ENCODE measurements around the gene AKIRIN2. TPM values are rescaled to one million over a fixed set of nuclear protein-coding genes. Genes with fewer than 3 reads are reported as not detected.

Gene AKIRIN2
- total and polyA plus RNA-seq, 4 donors: 20.9 to 63.1 (median 50.3) TPM

DNA sequence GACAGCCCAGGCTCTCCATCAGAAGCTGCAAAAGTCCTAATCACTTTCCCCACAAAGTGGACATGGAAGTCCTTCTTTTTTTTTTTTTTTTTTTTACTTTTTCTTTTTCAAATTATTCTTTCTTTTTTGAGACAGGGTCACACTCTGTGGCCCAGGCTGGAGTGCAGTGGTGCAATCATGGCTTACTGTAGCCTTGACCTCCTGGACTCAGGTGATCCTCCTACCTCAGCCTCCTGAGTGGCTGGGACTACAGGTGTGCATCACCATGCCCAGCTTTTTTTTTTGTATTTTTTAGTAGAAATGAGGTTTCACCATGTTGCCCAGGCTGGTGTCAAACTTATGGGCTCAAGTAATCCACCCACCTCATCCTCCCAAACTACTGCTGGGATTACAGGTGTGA lies 29.0 kb upstream of the AKIRIN2 start:
- no peak overlapping the region for H3K9ac ChIP-seq (ENCODE audit: insufficient read depth in 1 of 2, low read length in 2 of 2)

GRCh38 chr6:87729965-87730719 lies 28.1 kb upstream of the AKIRIN2 start:
- peak overlapping the region in 1 of 2 donors; percentile 81 for H3K27ac ChIP-seq (ENCODE audit: low read depth in 1 of 2, low read length in 1 of 2)

More for the DNA sequence above, 29.0 kb upstream of the AKIRIN2 start:
- H3K4me1 ChIP-seq (ENCODE audit: control insufficient read depth in 5 of 5, insufficient read depth in 5 of 5, low read length in 5 of 5): peaks cover 0 to 12% (median 10%) of the 10 kb centered on the region in 5 donors
- DNase-seq: no peak
- no peak overlapping the region for H3K27ac ChIP-seq (ENCODE audit: low read depth in 1 of 2, low read length in 1 of 2)
- no peaks in the 10 kb centered on the region for H3K36me3 ChIP-seq (ENCODE audit: control insufficient read depth in 4 of 4, insufficient read depth in 4 of 4, low read length in 4 of 4)
- no peaks in the 10 kb centered on the region for H3K27me3 ChIP-seq (ENCODE audit: control insufficient read depth in 3 of 3, insufficient read depth in 3 of 3, low read length in 2 of 3)
- H3K4me3 ChIP-seq: no peak overlapping the region
- ATAC-seq (ENCODE audit: insufficient read depth, low FRiP score): no peak
- no peaks in the 10 kb centered on the region for H3K9me3 ChIP-seq (ENCODE audit: control insufficient read depth in 4 of 4, insufficient read depth in 3 of 4, low read length in 3 of 4)
- TF ChIP-seq, protein P1, sequence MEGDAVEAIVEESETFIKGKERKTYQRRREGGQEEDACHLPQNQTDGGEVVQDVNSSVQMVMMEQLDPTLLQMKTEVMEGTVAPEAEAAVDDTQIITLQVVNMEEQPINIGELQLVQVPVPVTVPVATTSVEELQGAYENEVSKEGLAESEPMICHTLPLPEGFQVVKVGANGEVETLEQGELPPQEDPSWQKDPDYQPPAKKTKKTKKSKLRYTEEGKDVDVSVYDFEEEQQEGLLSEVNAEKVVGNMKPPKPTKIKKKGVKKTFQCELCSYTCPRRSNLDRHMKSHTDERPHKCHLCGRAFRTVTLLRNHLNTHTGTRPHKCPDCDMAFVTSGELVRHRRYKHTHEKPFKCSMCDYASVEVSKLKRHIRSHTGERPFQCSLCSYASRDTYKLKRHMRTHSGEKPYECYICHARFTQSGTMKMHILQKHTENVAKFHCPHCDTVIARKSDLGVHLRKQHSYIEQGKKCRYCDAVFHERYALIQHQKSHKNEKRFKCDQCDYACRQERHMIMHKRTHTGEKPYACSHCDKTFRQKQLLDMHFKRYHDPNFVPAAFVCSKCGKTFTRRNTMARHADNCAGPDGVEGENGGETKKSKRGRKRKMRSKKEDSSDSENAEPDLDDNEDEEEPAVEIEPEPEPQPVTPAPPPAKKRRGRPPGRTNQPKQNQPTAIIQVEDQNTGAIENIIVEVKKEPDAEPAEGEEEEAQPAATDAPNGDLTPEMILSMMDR (IDR thresholded peaks at IDR 0.05; ENCODE audit: control extremely low read depth, extremely low read depth): no peak

GRCh38 chr6:87728706-87729105 lies 26.7 kb upstream of the AKIRIN2 start:
- Histone ChIP-seq H3K27ac (ENCODE audit: low read depth in 1 of 2, low read length in 1 of 2) (no peak overlapping the region), H3K9ac (ENCODE audit: insufficient read depth in 1 of 2, low read length in 2 of 2) (no peak overlapping the region), H3K9me3 (ENCODE audit: control insufficient read depth in 4 of 4, insufficient read depth in 3 of 4, low read length in 3 of 4) (no peaks in the 10 kb centered on the region), H3K4me1 (ENCODE audit: control insufficient read depth in 5 of 5, insufficient read depth in 5 of 5, low read length in 5 of 5) (peaks cover 0 to 14% (median 10%) of the 10 kb centered on the region in 5 donors), H3K4me3 (no peak overlapping the region), H3K27me3 (ENCODE audit: control insufficient read depth in 3 of 3, insufficient read depth in 3 of 3, low read length in 2 of 3) (no peaks in the 10 kb centered on the region), H3K36me3 (ENCODE audit: control insufficient read depth in 4 of 4, insufficient read depth in 4 of 4, low read length in 4 of 4) (no peaks in the 10 kb centered on the region)
- TF ChIP-seq, protein P1 (IDR thresholded peaks at IDR 0.05; ENCODE audit: control extremely low read depth, extremely low read depth): no peak
- 42 to 53% methylated on average over 3 of the region's 3 CpGs for WGBS, 2 donors
- DNase-seq (no peak), ATAC-seq (ENCODE audit: insufficient read depth, low FRiP score) (no peak)

More at GRCh38 chr6:87729965-87730719, 28.1 kb upstream of the AKIRIN2 start:
- TF ChIP-seq, protein P1 (IDR thresholded peaks at IDR 0.05; ENCODE audit: control extremely low read depth, extremely low read depth): no peak
- Histone ChIP-seq H3K9ac (ENCODE audit: insufficient read depth in 1 of 2, low read length in 2 of 2) (no peak overlapping the region), H3K36me3 (ENCODE audit: control insufficient read depth in 4 of 4, insufficient read depth in 4 of 4, low read length in 4 of 4) (no peaks in the 10 kb centered on the region), H3K27me3 (ENCODE audit: control insufficient read depth in 3 of 3, insufficient read depth in 3 of 3, low read length in 2 of 3) (no peaks in the 10 kb centered on the region), H3K9me3 (ENCODE audit: control insufficient read depth in 4 of 4, insufficient read depth in 3 of 4, low read length in 3 of 4) (no peaks in the 10 kb centered on the region), H3K4me3 (no peak overlapping the region), H3K4me1 (ENCODE audit: control insufficient read depth in 5 of 5, insufficient read depth in 5 of 5, low read length in 5 of 5) (peaks cover 0 to 12% (median 10%) of the 10 kb centered on the region in 5 donors)
- 66 to 78% methylated on average over 6 of the region's 6 CpGs for WGBS, 2 donors
- ATAC-seq (ENCODE audit: insufficient read depth, low FRiP score) (no peak), DNase-seq (no peak)
